Measurements from ENCODE around the gene USO1. TPM values are rescaled to one million over a fixed set of nuclear protein-coding genes. Genes with fewer than 3 reads are reported as not detected.

Gene USO1
- total RNA-seq, 2 donors from 2014 or later, result 52.0 to 53.3 TPM

- intact Hi-C loops (cut with DNase I), result no loop called here
- WGBS, result 36% methylated on average over 2 of the region's 2 CpGs
- no peaks in the 10 kb centered on the region for H3K4me1 ChIP-seq (replicated peaks)
- DNase-seq (ENCODE audit: low spot score), result no peak
- H3K27ac ChIP-seq, result no peak overlapping the region
- H3K9me3 ChIP-seq, result no peaks in the 10 kb centered on the region
- H3K36me3 ChIP-seq, result no peaks in the 10 kb centered on the region
- no peak for TF ChIP-seq POLR2A (IDR thresholded peaks at IDR 0.05)
- TF ChIP-seq, protein P1, sequence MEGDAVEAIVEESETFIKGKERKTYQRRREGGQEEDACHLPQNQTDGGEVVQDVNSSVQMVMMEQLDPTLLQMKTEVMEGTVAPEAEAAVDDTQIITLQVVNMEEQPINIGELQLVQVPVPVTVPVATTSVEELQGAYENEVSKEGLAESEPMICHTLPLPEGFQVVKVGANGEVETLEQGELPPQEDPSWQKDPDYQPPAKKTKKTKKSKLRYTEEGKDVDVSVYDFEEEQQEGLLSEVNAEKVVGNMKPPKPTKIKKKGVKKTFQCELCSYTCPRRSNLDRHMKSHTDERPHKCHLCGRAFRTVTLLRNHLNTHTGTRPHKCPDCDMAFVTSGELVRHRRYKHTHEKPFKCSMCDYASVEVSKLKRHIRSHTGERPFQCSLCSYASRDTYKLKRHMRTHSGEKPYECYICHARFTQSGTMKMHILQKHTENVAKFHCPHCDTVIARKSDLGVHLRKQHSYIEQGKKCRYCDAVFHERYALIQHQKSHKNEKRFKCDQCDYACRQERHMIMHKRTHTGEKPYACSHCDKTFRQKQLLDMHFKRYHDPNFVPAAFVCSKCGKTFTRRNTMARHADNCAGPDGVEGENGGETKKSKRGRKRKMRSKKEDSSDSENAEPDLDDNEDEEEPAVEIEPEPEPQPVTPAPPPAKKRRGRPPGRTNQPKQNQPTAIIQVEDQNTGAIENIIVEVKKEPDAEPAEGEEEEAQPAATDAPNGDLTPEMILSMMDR (IDR thresholded peaks at IDR 0.05), result no peak
- TF ChIP-seq POLR2AphosphoS5 (IDR thresholded peaks at IDR 0.05), result no peak
- no peaks in the 10 kb centered on the region for H3K27me3 ChIP-seq (replicated peaks; ENCODE audit: insufficient read depth)
- H3K4me3 ChIP-seq, result no peak overlapping the region
Observed at GRCh38 chr4:75736862-75737261, 12.5 kb downstream of the USO1 start.

DNA sequence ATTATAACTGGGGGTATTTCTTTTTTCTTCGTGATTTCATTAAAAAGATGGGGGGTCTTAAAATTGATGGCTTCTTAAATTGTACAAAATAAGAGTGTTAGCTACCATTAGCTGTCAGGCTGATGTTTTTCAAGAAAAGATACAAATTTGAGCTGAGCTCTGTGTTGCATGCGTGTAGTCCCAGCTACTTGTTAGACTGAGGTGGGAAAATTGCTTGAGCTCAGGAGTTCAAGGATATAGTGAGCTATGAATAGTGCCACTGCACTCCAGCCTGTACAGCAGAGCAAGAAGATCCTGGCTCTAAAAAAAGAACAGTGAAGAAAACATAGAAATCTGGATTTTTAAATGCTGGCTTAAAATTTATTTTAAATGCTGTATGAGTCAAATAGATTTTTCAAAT lies 13.0 kb downstream of the USO1 start:
- 98% methylated on average over 2 of the region's 2 CpGs for WGBS

GRCh38 chr4:75741027-75741426 lies 16.6 kb downstream of the USO1 start:
- TF ChIP-seq POLR2AphosphoS5 (IDR thresholded peaks at IDR 0.05) (no peak), POLR2A (IDR thresholded peaks at IDR 0.05) (no peak)
- TF ChIP-seq, protein P1 (IDR thresholded peaks at IDR 0.05), result no peak

More for the DNA sequence above, 13.0 kb downstream of the USO1 start:
- intact Hi-C loops (cut with DNase I), result no loop called here
- no peak for DNase-seq (ENCODE audit: low spot score)
- H3K4me3 ChIP-seq, result no peak overlapping the region
- no peaks in the 10 kb centered on the region for H3K4me1 ChIP-seq (replicated peaks)
- no peak for TF ChIP-seq POLR2AphosphoS5 (IDR thresholded peaks at IDR 0.05)
- TF ChIP-seq, protein P1 (IDR thresholded peaks at IDR 0.05), result no peak
- no peak for TF ChIP-seq POLR2A (IDR thresholded peaks at IDR 0.05)
- H3K27me3 ChIP-seq (replicated peaks; ENCODE audit: insufficient read depth), result no peaks in the 10 kb centered on the region
- H3K27ac ChIP-seq, result no peak overlapping the region
- no peaks in the 10 kb centered on the region for H3K9me3 ChIP-seq
- H3K36me3 ChIP-seq, result no peaks in the 10 kb centered on the region

DNA sequence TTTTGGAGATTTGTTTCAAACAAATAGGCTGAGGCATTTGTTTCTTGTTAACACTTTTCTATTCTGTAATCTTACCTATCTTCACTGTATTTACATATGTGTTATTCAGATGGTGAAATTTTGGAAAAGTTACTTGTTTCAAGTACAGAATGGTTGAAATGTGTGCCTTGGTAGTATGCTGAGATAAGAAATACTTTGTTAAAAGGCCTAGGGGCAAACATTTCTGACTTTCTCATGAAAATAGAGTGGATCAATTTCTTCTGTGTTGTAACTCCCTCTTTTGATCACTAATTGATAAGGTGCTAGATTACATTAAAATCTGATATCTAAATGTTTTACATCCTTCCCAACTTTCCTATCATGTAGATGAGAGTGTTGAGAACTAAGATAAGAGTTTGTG lies 18.1 kb downstream of the USO1 start:
- Histone ChIP-seq H3K27me3 (replicated peaks; ENCODE audit: insufficient read depth) (no peaks in the 10 kb centered on the region), H3K27ac (no peak overlapping the region), H3K9me3 (no peaks in the 10 kb centered on the region), H3K36me3 (no peaks in the 10 kb centered on the region), H3K4me1 (replicated peaks) (no peaks in the 10 kb centered on the region), H3K4me3 (no peak overlapping the region)
- intact Hi-C loops (cut with DNase I), result no loop called here
- TF ChIP-seq, protein P1 (IDR thresholded peaks at IDR 0.05), result no peak
- TF ChIP-seq POLR2AphosphoS5 (IDR thresholded peaks at IDR 0.05), result no peak
- no peak for DNase-seq (ENCODE audit: low spot score)

More at GRCh38 chr4:75741027-75741426, 16.6 kb downstream of the USO1 start:
- Histone ChIP-seq H3K27me3 (replicated peaks; ENCODE audit: insufficient read depth) (no peaks in the 10 kb centered on the region), H3K4me3 (no peak overlapping the region), H3K4me1 (replicated peaks) (no peaks in the 10 kb centered on the region), H3K9me3 (no peaks in the 10 kb centered on the region), H3K36me3 (no peaks in the 10 kb centered on the region), H3K27ac (no peak overlapping the region)
- intact Hi-C loops (cut with DNase I), result no loop called here
- no peak for DNase-seq (ENCODE audit: low spot score)
- WGBS, result 77% methylated on average over 2 of the region's 2 CpGs

DNA sequence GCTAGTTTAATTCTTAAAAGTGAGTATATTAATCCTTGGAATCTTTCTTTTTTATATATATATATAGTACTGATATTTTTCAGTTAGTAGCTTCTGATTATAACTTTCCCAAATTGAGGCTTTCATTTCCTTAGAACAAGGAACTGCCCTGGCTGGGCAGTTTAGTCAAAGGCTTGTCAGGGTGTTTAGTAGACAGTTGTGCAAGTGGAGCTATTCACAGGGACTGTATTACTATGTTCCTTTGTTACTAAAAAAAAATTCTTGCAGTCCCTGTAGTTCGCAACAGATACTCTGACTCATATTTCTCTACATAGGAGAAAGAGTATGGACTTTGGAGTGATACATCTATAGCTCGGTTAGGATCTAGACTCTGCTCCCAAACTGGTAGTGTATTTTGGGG lies 20.8 kb downstream of the USO1 start:
- no peak for DNase-seq (ENCODE audit: low spot score)
- TF ChIP-seq, protein P1 (IDR thresholded peaks at IDR 0.05), result no peak
- TF ChIP-seq POLR2A (IDR thresholded peaks at IDR 0.05), result no peak
- TF ChIP-seq POLR2AphosphoS5 (IDR thresholded peaks at IDR 0.05), result no peak
- 76% methylated on average over 2 of the region's 2 CpGs for WGBS
- Histone ChIP-seq H3K9me3 (no peaks in the 10 kb centered on the region), H3K4me3 (no peak overlapping the region), H3K36me3 (no peaks in the 10 kb centered on the region), H3K27ac (no peak overlapping the region), H3K4me1 (replicated peaks) (no peaks in the 10 kb centered on the region), H3K27me3 (replicated peaks; ENCODE audit: insufficient read depth) (no peaks in the 10 kb centered on the region)
- intact Hi-C loops (cut with DNase I), result no loop called here

All from prostate gland (tissue), 2 donors.